Superior temporal gyrus (tissue), 1 donor: ENCODE measurements around the gene RPL23.

Experiments
- DNase-seq: peaks from one replicate; pipeline ENCODE4 v3.0.0-alpha.2; 2016; ENCODE audit errors: extremely low spot score

RPL23 gene

DNA sequence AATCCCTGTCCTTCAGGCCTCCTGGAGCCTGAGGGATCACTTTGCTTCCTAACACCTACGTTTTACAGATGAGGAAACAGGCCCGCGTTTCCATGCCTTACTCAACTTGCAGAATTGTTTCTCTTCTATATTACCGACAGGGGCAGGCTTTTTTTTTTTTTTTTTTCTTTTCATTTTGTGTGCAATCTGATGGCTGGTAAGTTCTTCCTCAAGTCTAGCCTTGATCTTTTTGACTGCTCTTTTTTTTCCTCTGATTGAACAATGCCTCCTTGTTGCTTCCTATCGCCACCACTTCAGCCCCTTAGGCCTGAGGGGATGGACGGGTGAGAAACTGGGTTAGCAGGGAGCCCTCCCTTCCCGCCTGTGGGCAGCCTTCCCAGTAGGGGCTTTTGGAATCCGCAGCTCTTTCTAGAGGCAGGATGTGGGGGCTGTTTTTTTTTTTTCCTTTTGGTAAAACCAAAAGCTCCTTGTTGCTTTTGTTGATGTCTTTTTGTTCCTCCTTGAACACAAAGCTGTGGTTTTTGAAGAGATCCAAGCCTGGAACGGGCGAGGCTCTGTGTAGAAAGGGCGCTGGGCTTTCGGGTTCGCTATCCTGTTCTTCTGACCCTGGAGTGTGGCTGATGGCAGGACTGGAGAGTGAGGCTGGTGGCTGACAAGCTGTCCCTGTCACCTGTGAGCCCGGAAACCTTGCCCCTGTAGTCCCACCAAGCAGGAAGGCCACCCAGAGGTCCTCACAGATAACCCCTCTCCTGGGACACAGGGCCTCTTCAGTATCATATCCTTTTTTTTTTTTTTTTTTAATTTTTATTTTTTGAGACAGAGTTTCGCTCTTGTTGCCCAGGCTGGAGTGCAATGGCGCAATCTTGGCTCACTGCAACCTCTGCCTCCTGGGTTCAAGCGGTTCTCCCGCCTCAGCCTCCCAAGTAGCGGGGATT lies 30.3 kb upstream of the RPL23 start:
- DNase-seq = no peak

DNA sequence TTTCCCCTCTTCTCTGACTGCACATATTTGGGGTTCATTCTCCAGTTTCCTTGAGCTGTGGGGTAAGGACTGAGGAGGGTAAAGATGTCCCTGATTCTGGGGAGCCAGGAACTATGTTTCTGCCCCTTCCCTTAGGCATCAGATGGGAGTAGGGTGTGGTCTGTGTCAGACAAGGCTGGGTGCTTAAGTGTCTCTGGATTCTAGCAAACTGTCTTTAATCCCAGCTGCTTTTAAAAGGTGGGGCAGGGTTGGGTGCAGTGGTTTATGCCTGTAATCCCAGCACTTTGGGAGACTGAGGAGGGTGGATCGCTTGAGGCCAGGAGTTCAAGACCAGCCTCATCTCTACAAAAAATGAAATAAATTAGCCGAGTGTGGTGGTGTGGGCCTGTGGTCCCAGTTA lies 29.3 kb upstream of the RPL23 start:
- DNase-seq = no peak

DNA sequence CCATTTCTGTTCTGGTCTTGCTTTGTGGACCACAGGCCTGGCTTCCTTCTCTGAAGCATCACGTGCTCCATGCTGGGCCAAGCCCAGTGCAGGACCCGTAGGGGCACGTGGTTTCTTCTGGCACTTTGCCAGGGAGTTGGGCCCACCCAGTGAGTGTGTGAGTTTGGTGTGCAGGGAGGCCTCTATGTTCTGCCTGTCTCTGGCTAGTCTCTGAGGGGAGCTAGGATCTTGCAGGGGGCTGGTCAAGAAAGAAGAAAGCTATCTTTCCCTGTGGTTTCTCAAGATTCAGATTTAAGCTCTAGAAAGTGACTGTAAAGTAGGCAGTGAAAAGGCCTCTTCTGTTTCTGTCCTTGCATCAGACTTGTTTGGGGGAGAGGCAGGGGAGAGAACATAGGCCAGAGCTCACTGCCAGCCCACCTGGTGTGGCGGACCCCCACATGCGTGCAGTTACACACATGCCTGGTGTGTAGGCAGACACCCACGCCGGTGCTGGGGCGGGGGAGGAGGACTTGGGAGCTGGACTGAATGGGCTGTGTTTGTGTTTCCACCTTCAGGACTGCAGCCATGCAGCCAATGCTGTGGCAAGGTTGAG lies 28.2 kb upstream of the RPL23 start:
- no peak for DNase-seq

DNA sequence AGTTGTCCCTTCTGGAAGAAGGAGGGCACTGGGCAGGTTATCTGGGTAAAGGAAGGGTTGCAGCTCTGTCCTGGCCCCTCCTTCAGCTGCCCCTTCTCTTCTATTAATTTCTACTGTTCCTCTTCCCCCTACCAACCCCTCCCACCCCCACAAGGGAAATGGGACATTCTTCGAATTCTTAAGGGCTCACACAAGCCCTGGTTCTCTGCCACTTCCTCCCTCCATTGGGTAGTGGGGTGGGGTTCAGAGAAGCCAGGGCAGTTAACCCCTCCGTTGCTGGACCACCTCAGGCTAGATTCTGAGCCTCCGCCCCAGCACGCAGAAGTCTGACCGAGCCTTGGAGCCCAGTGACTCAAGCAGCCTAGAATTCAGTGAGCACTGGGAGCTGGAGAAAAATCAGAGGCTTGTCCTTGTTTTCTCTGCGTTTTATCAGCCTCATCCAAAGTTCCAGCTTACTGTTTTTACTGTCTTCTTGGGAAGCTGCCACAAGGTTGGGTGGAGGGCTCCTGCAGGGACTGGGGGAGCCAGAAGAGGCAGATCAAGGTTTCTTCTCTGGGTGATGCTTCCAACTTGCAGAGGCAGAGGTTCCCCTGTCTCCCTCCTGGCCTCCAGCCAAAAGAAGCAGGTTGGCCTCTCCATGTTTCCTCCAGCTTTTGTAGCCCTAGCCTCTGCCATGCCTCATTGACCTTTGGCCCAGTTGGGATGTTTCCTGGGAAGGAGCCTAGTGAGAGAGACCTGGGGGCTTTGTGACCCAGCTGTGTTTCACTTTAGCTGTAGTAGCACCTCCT lies 26.6 kb upstream of the RPL23 start:
- DNase-seq = no peak

DNA sequence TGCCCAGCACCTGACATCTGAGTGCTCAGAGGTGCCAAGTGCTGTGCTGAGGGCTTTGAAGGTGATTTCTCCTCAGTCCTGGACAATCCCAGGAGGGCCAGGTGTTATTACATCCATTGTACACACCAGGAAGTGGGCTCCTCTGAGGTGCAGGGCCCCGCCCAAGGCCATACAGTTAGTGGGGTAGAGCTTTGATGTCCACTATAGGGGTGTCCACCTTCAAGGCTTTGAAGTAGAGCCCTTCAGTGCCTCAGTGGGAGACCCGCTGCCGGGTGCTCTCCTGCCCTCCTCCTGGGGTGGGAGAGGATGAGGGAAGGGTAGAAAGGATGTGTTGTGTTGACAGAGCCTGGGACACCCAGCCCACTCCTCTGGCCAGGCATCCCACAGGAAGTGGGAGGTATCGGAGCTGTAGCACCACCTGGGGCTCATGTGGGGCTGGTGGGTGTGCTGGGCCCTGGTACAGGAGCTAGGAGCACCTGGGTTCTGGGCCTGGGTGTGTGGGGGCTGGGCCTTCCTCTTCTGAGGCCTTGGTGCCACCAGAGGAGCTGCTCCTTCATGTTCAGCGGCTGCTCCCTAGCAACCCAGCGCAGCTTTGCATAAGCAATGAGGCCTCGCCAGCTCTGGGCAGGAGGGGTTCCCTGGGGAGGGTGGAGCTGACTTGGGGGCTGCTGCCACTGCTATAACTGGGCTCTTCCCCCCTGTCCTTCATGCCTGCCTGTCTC lies 23.8 kb upstream of the RPL23 start:
- DNase-seq = no peak

DNA sequence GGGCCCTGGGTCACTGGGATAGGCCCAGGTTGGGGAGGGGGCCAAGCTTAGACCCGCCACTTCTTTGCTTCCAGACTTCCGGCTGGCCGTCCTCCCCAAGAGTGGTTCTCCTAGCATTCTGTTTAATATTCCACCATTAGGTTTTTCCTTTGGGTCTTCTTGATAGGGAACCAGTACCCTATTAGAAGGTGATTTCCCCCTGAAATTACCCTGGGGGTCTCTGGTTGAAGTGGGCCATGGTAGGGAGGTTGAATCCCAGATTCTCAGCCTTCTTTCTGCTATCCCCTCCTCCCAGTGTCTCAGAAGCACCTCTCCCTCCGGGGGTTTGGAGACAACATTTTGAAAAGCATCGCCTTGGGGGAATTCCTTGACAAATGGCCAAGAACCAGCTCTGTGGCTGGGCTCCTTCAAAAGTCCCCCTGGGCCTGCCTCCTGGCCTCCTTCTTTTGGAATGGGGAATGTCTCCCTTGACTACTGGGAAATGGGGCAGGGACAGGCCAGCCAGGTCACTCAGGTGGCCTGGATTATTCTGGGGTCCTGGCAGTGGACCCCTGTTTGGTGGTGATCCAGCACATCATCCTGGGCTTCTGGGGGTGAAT lies 22.1 kb upstream of the RPL23 start:
- no peak for DNase-seq

DNA sequence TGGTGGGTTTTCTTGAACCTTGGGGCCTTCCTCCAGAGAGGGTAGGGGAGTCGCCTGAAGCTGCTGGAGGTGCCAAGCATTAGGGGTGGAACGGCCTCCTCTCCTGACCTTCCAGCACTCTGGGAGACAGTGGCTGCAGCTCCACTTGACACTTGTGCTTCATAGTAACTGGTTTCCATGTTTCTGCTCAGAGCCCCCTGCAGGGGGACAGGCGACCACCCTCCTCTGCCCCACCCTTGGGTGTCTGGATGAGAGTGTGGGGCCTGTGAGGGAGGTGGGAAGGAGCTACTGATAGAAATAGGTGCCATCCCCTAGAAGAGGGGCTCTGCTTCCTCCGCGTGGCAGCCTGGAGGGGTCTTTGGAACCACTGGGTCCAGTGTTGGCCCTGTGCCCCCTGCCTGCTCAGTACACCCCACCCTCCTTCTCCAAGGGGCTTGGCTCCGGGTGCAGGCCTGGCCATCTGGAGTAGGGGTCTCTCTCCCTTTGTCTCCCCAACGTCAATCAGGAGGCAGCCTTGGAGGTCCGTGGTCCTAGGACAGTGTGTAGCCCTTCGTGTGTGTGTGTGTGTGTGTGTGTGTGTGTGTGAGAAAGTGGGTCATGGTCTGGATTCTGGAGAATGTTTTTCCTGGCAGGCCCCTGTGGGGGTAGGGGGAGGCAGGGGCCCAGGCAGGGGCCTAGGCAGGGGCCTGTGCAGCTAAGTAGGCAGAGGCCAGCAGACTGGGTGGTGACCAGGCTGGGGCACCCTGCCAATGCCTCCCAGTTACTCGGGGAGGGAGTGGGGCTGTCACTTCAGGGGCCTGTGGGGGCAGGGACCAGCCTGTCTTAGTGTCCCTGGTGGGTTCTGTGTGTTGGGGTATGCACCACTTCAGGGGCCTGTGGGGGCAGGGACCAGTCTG lies 21.2 kb upstream of the RPL23 start:
- DNase-seq = no peak

DNA sequence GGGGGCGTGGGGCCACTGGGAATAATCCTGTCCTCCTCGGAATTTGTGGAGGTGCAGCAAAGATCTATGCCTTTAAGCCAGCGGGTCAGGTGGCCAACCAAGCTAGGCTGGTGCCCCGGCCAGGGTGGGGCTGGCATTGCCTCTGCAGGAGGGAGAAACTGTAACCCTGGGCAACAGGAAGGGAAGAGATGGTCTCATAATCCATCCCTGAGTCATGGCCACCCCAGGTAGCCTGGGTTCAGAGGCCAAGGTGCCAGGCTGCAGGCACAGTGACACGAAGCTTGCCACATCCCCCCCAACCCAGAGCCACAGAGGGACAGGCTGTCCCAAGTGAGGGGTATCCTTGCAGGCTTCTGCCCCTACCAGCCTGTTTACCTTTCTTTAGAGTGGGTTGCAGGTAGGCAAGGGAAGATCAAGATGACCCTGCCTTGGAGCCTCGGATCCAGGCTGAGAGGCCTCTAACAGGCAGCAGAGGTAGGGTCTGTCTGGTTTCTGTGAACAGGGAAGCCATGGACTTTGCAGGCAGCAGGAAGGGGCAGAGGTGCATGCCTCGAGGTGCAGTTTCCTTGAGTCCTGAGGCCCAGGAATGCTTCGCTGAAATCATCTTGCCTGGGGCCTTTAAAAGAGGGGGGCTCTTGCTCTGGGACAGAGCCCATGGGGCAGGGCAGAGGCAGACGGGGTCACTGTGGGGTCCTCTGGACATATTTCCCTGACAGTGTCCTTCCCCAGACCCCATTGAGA lies 20.3 kb upstream of the RPL23 start:
- no peak for DNase-seq

DNA sequence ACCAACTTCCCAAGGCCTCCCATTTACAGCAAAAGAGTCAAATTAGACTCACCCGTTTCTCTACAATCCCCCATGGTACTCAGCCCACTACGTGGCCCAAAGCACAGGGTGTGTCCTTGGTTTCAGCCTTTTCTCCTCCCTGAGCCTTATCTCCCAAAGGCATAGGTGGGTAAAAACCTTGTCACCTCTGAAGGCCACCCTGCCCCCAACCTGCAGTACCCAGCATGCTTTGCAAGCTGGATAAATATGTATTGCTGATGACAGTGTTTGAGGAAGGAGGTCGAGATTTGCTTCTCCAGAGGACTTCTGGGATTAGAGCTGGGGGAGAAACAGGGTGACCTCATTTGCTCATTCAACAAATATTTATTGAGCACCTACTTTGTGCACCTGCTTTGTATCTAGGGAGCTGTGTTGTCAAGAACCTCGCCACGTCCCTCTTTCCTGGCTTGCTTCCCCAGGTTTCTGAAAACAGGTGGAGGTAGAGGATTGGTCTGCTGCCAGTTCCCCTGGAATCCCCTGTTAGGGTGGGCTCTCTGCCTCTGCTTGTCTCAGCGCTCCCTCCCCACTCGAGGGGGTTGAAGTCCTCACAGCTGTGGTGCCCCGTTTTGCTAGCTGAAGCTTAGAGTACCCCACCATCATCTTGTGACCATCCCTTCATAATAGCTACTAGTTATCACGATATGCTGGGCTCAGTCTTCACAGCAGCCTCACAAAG lies 19.3 kb upstream of the RPL23 start:
- no peak for DNase-seq

DNA sequence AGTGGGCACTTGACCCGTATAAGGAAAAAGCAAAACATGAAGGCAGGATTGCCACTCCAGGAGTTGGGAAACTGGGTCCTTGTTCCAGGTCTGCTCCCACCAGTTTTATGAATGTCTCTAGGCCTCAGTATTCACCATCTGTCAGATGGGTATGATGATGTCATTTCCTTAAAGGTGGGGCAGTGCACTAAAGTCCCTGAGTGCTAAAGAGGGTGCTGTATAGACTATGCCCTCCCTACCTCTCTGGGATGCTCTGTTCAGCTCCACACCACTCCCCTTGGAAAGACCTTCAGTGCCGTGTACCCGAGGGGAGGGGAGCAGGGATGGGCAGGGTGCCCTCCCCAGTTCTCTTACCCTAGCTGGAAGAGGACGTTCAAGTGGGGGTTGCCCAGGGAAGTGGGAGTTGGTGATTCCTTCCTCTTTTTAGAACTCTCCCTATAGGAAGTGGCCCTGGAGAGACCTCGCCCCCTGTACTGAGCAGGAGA lies 18.5 kb upstream of the RPL23 start:
- DNase-seq = no peak

DNA sequence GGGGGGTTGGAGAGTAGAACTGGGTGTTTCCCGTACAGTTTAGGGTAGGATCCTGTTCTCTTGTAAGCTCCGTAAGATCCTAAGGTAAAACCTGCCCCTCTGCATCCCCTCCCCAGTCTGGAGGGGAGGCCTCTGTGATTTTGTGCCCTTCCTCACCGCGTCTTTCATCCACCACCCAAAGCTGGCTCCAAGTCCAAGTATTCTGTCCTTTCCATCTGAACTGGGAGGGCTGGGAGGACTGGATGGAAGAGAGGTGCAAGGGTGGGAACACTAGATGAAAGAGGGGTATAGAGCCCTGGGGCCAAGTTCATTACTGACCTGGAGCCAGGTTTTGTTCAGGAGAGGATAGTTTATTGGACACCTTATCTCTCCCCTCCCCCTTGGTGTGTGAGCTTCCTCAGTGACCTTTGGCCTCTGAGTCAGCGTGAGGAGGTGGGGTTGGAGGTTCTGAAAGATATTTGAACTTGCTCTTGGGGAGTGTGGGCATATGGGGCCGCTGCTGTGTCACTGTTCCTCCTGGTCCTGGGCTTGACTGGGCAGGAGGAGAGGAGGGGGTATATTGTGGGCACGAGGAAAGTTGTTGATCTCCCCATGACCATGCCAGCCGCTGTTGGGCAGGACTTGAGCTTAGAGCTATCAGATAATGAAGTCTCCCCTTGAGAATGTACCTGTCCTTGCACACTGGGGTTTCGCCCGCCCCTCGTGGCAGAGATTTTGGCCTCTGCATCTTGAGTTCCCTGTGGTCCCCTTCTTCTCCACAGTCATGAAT lies 17.9 kb upstream of the RPL23 start:
- no peak for DNase-seq

DNA sequence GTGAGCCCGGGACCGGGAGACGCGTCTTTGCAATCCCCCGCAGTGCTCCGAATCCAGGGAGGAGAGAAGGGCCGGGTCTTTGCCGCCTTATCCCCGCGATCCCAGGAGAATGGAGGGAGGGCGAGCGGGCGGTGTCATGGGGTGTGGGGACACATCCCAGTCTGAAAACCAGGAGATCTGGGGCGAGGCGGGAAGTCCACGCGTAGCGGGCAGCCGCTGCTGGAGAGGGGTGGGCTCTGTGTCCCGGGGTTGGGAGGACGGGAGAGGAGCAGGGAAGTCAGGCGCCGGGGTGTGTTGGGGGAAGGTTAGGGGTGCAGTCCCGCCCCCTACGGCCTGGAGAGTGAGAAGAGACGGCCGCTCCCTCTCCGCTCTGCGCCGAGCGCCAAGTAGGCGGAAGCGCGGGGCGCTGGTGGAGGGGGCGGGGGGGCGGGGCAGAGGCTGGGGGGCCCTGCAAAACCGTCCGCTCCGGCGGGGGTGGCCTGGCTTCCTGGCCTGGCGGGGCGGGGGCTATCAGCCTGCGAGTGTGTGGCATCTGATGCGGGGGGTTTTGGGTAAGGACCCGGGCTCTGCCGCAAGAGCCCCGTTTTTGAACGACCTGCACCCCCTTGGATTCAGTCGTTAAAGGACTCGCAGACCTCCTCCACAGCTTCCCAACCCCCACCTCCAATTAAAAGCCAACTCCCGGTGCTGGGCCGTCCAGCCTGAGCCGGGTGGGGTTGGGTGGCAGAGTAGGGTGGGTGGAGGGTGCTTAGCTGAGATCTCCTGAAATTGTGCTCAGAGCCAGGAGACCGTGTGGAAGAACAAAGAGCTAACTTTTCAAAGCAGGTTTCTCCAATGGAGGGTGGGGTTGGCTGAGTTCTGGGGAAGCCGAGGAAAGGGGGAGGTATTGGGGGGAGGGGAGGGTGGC lies 17.0 kb upstream of the RPL23 start:
- DNase-seq = no peak

DNA sequence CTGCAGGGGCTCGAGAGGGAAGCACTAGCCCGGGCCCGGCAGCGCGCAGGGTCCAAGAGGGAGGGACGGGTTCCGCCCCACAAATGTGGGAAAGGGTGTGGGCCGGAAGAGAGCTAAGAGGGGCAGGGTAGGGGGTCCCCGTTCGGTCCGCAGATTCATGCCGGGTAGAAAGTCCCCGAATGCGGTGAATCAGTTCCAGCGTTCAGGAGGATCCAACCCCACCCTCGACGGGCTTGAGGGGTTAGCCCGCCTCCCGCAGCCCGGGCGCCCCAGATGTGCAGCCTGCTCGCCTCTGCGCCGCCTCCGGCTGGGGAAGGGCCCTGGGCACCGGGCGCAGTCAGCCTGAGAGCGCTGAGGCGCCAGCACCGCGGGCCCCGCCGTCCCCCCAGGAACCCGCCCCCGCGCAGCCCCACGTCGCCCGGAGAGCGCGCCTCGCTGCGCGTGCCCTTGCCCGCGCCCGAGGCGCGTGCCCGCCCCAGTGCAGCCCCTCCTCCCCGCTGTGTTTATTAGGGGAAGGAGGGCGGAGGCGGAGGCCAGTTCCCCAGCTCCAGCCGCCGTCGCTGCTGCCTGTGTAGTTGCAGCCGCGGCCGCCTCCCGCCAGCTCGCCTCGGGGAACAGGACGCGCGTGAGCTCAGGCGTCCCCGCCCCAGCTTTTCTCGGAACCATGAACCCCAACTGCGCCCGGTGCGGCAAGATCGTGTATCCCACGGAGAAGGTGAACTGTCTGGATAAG lies 16.2 kb upstream of the RPL23 start, which contains the start of gene LASP1:
Gene LASP1, plus strand, starts transcription at position 533 of the 733 bp plus-strand sequence. Its CDS starts 132 bp downstream, at position 665.
- DNase-seq = peak; percentile 85

DNA sequence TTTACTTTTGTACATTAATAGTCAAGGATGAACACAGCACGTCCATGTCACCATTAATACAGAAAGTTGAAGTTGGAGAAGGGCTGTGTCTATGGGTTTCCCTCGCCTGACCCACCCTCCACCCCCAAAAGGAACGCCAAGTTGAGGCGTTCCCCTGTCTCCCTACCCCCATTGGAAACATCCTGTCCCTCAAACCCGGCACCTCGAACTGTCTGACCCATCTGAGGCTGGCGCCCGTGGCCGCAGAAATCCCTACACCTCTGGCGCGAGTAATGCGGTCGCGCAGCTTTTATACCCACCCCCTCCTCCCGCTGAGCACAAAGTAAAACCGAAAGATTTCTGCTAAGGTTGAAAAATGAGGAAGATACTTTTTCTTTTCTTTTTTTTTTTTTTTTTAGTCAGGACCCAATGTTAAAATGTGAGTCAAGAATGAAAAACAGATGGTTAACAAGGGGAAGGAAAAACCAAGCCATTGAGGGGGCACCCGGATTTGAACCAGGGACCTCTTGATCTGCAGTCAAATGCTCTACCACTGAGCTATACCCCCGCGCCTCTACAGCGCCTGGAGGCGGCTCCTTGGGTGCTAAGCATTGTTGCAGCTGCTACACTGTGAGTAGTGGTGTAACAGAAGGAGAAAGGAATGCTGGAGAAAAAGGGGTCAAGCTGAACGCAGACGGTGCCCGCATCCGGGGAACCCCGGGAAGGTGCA lies 15.4 kb upstream of the RPL23 start:
- DNase-seq = peak; percentile 93

DNA sequence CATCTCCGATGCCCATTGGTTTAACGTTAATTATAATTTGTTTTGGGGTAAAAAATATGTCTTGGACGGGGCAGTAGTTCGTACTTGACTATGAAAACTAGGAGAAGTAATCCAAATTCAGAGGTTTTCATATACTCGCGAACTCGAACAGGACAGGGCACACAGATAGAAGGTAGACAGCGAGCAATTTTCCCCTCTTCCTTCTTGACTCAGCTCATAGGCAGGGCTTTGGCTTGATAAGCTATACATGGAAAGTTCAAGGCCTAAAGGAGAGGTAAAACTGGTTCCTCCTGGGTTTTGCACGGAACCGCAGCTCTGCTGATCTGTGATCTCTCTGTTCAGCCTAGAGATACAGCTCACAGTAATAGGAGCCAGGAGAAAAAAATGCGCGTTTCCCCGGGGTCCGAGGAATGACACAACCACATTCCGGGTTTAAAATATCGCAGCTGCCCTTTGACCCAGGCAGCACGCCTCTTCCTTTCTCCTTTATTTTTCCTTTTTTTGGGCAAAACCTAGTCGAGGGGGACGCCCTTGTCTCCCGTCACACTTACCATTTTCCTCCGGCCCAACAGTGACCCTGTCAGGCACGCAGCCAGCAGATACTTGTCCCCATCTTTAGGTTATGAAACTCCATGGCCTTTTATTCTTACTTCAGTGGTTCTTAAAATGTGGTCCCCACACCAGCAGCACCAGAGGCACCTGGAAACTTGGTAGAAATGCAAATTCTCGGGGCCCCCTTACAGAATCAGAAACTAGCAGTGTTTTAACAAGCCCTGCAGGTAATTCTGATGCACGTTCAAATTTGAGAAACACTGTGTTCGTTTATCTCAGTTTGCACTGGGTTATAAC lies 14.7 kb upstream of the RPL23 start:
- peak; percentile 66 for DNase-seq
